IMR-90 (cell line): ENCODE results near the gene CCSER1. TPM values are rescaled to one million over a fixed set of nuclear protein-coding genes. Genes with fewer than 3 reads are reported as not detected.

Experiments used
- ATAC-seq: fragments of 200-7000 bp; cut with Tn5 transposase; 2 replicates; pipeline ENCODE4 v1.9.1; 2020; ENCODE audit warnings: low read depth, mild to moderate bottlenecking, moderate library complexity
- BruUV-seq: library from RNA; stranded (reverse); fragments of 400-500 nt; replicated peaks from 2 replicates; lab custom pipeline; 2021; lab: Mats Ljungman, UMichigan
- CTCF ChIA-PET: fragments of 300-600 bp; formaldehyde crosslinking; extraction: SDS; loops from one replicate; lab custom pipeline; 2021; ENCODE audit warnings: antibody characterized with exemption; lab: Yijun Ruan, JAX
- POLR2A ChIA-PET: fragments of 300-600 bp; sonication (Branson Sonifier 250); formaldehyde crosslinking; loops from one replicate; lab custom pipeline; 2022; ENCODE audit warnings: antibody characterized with exemption; ENCODE audit not compliant: unreplicated experiment; lab: Charles Lee
- DNase-seq: peaks from one replicate; pipeline ENCODE4 v3.0.0; 2013
- H2AFZ ChIP-seq: replicated peaks from 2 replicates; pipeline ENCODE3; 2013; ENCODE audit warnings: low read length, mild to moderate bottlenecking; ENCODE audit not compliant: poor library complexity
- H2AK5ac ChIP-seq: 2 replicates; pipeline ENCODE4 v1.6.1; 2013; ENCODE audit warnings: low read depth, low read length, inconsistent platforms
- H2AK9ac ChIP-seq: replicated peaks from 2 replicates; pipeline ENCODE3; 2013; ENCODE audit warnings: mild to moderate bottlenecking, low read depth, low read length, moderate library complexity; ENCODE audit not compliant: poor library complexity
- H2BK120ac ChIP-seq: 2 replicates; pipeline ENCODE4 v1.6.1; 2013; ENCODE audit warnings: low read depth, low read length, inconsistent platforms
- H2BK15ac ChIP-seq: 3 replicates; pipeline ENCODE4 v1.6.1; 2013; ENCODE audit warnings: low read depth, low read length, inconsistent platforms
- H2BK20ac ChIP-seq: 2 replicates; pipeline ENCODE4 v1.6.1; 2013; ENCODE audit warnings: low read depth, mild to moderate bottlenecking, inconsistent platforms, low read length, moderate library complexity
- H2BK5ac ChIP-seq: 2 replicates; pipeline ENCODE4 v1.6.1; 2013; ENCODE audit warnings: mild to moderate bottlenecking, low read depth, low read length, inconsistent platforms; ENCODE audit not compliant: poor library complexity, severe bottlenecking
- H3K14ac ChIP-seq: replicated peaks from 2 replicates; pipeline ENCODE4 v1.6.1; 2013; ENCODE audit warnings: low read depth, low read length, inconsistent platforms
- H3K18ac ChIP-seq: 2 replicates; pipeline ENCODE4 v1.6.1; 2013; ENCODE audit warnings: low read depth, low read length, control low read depth
- H3K23ac ChIP-seq: 2 replicates; pipeline ENCODE4 v1.6.1; 2013; ENCODE audit warnings: low read depth, low read length, inconsistent platforms
- H3K27ac ChIP-seq: 2 replicates; pipeline ENCODE4 v1.5.1; 2013; ENCODE audit warnings: mild to moderate bottlenecking, control low read depth, low read length; ENCODE audit not compliant: insufficient read depth
- H3K27me3 ChIP-seq: 2 replicates; pipeline ENCODE4 v1.6.1; 2013; ENCODE audit warnings: low read length; ENCODE audit not compliant: control insufficient read depth, insufficient read depth
- H3K36me3 ChIP-seq: 2 replicates; pipeline ENCODE4 v1.6.1; 2013; ENCODE audit warnings: low read length, mixed read lengths; ENCODE audit not compliant: control insufficient read depth, insufficient read depth
- H3K4ac ChIP-seq: 2 replicates; pipeline ENCODE4 v1.6.1; 2013; ENCODE audit warnings: low read depth, low read length, inconsistent platforms
- H3K4me1 ChIP-seq: 2 replicates; pipeline ENCODE4 v1.6.1; 2013; ENCODE audit warnings: low read length, mixed read lengths; ENCODE audit not compliant: control insufficient read depth, insufficient read depth
- H3K4me2 ChIP-seq: 2 replicates; pipeline ENCODE4 v1.6.1; 2013; ENCODE audit warnings: low read depth, mild to moderate bottlenecking, control low read depth, low read length, moderate library complexity
- H3K4me3 ChIP-seq: 2 replicates; pipeline ENCODE4 v1.5.1; 2013; ENCODE audit warnings: low read depth, mild to moderate bottlenecking, control low read depth, low read length, moderate library complexity; ENCODE audit not compliant: insufficient read depth
- H3K56ac ChIP-seq: 2 replicates; pipeline ENCODE4 v1.6.1; 2013; ENCODE audit warnings: low read length, inconsistent platforms; ENCODE audit not compliant: insufficient read depth; ENCODE audit errors: extremely low read depth
- H3K79me1 ChIP-seq, 2 experiments: 2 replicates each; pipeline ENCODE4 v1.6.1; 2013; ENCODE audit warnings: low read length in 2 of 2, inconsistent platforms in 1 of 2, low read depth in 1 of 2
- H3K9ac ChIP-seq: 2 replicates; pipeline ENCODE4 v1.6.1; 2013; ENCODE audit warnings: low read depth, low read length, control low read depth
- H3K9me1 ChIP-seq: 2 replicates; pipeline ENCODE4 v1.6.1; 2013; ENCODE audit warnings: low read length, inconsistent platforms; ENCODE audit not compliant: insufficient read depth
- H3K9me3 ChIP-seq: 2 replicates; pipeline ENCODE4 v1.6.1; 2013; ENCODE audit warnings: low read length; ENCODE audit not compliant: control insufficient read depth, insufficient read depth
- H4K20me1 ChIP-seq: 2 replicates; pipeline ENCODE4 v1.6.1; 2013; ENCODE audit warnings: low read length, inconsistent platforms; ENCODE audit not compliant: insufficient read depth
- H4K5ac ChIP-seq: 2 replicates; pipeline ENCODE4 v1.6.1; 2013; ENCODE audit warnings: mild to moderate bottlenecking, low read depth, low read length, control low read depth
- H4K8ac ChIP-seq, 2 experiments: 2 replicates each; pipeline ENCODE4 v1.6.1; 2013; ENCODE audit warnings: low read depth in 2 of 2, low read length in 2 of 2, control low read depth in 1 of 2, inconsistent platforms in 1 of 2
- H4K91ac ChIP-seq: 2 replicates; pipeline ENCODE4 v1.6.1; 2013; ENCODE audit warnings: low read depth, low read length, inconsistent platforms; ENCODE audit not compliant: insufficient read depth
- BHLHE40 ChIP-seq: fragments of 150-350 bp; IDR thresholded peaks from 2 replicates; pipeline ENCODE4 v1.6.1; 2016; ENCODE audit warnings: mild to moderate bottlenecking, low read depth, low read length
- CEBPB ChIP-seq: IDR thresholded peaks from 2 replicates; pipeline ENCODE4 v1.6.1; 2012; ENCODE audit warnings: low read depth, low read length, improper control_type of control experiment
- CHD1 ChIP-seq: IDR thresholded peaks from 2 replicates; pipeline ENCODE4 v1.6.1; 2012; ENCODE audit warnings: low read depth, low read length, improper control_type of control experiment
- FOS ChIP-seq: fragments of 150-350 bp; IDR thresholded peaks from 2 replicates; pipeline ENCODE4 v1.6.1; 2016; ENCODE audit warnings: low read depth, low read length
- MAFK ChIP-seq: IDR thresholded peaks from 2 replicates; pipeline ENCODE4 v1.6.1; 2012; ENCODE audit warnings: low read depth, low read length, improper control_type of control experiment
- MAZ ChIP-seq: IDR thresholded peaks from 2 replicates; pipeline ENCODE4 v1.6.1; 2012; ENCODE audit warnings: low read depth, mild to moderate bottlenecking, low read length, improper control_type of control experiment, moderate library complexity, borderline replicate concordance
- MXI1 ChIP-seq: IDR thresholded peaks from 2 replicates; pipeline ENCODE4 v1.6.1; 2012; ENCODE audit warnings: low read depth, mild to moderate bottlenecking, low read length, moderate library complexity, borderline replicate concordance
- NFE2L2 ChIP-seq: fragments of 150-350 bp; IDR thresholded peaks from 2 replicates; pipeline ENCODE4 v1.6.1; 2016; ENCODE audit warnings: low read depth, mild to moderate bottlenecking, low read length
- POLR2A ChIP-seq: IDR thresholded peaks from 2 replicates; pipeline ENCODE4 v1.6.1; 2012; ENCODE audit warnings: mild to moderate bottlenecking, low read depth, low read length
- RAD21 ChIP-seq: IDR thresholded peaks from 2 replicates; pipeline ENCODE4 v1.6.1; 2012; ENCODE audit warnings: low read length, improper control_type of control experiment
- RCOR1 ChIP-seq: IDR thresholded peaks from 2 replicates; pipeline ENCODE4 v1.6.1; 2012; ENCODE audit warnings: mild to moderate bottlenecking, low read length, improper control_type of control experiment; ENCODE audit not compliant: insufficient replicate concordance
- RFX5 ChIP-seq: IDR thresholded peaks from 2 replicates; pipeline ENCODE4 v1.8.0; 2012; ENCODE audit warnings: low read depth, mild to moderate bottlenecking, low read length, moderate library complexity
- SMC3 ChIP-seq: fragments of 150-350 bp; IDR thresholded peaks from 2 replicates; pipeline ENCODE4 v1.6.1; 2016; ENCODE audit warnings: low read depth, mild to moderate bottlenecking, antibody characterized with exemption, low read length, moderate library complexity
- WGBS, 2 experiments: methylation state at CpG; one replicate each; pipeline versions ENCODE4 v1.1.5 to v1.1.7; 2013; ENCODE audit warnings: missing lambda C conversion rate in 2 of 2; ENCODE audit not compliant: insufficient read length in 1 of 2; ENCODE audit errors: extremely low coverage in 2 of 2; 5-methylcytosine and 5-hydroxymethylcytosine counted together
- dilution Hi-C: fragments of 300-500 bp; cut with HindIII; formaldehyde crosslinking; loops from one replicate; pipeline ENCODE4 v1.14.3; 2018; ENCODE audit warnings: low sequenced_read_pairs; ENCODE audit not compliant: unreplicated experiment
- in situ Hi-C: fragments of 300-500 bp; cut with MboI; formaldehyde crosslinking; loops from 3 replicates; pipeline ENCODE4 v1.14.3; 2019; ENCODE audit warnings: low sequenced_read_pairs, inconsistent platforms, mixed read lengths
- intact Hi-C: fragments of 100-400 bp; cut with micrococcal nuclease; formaldehyde crosslinking; loops from 2 replicates; pipeline ENCODE4 v1.10.0; 2022
- polyA plus RNA-seq, 3 experiments: library from polyadenylated mRNA; depleted of rRNA; stranded (reverse); fragments of >200 nt; gene quantifications; 2 replicates each; pipeline ENCODE4 v1.2.3, GENCODE V29; 2012; ENCODE audit warnings: low replicate concordance in 1 of 3
- total RNA-seq: library from RNA; depleted of rRNA; stranded (reverse); fragments of >200 nt; gene quantifications from 2 replicates; pipeline ENCODE4 v1.2.3, GENCODE V29; 2012
- TF ChIP-seq, protein P1 (sequence below): fragments of 150-350 bp; IDR thresholded peaks from 2 replicates; pipeline ENCODE4 v1.6.1; 2017; ENCODE audit warnings: mild to moderate bottlenecking, antibody characterized with exemption, low read length, low read depth
- TF ChIP-seq, protein P2 (sequence below): fragments of 150-350 bp; IDR thresholded peaks from 2 replicates; pipeline ENCODE4 v1.6.1; 2016; ENCODE audit warnings: low read depth, mild to moderate bottlenecking, low read length, moderate library complexity, borderline replicate concordance
- TF ChIP-seq, protein P3 (sequence below): conservative IDR thresholded peaks from 2 replicates; pipeline ENCODE4 v1.5.1; 2012; ENCODE audit warnings: mild to moderate bottlenecking, low read depth, low read length, improper control_type of control experiment

The CCSER1 gene
- total and polyA plus RNA-seq, 2 of the 4 experiments (the other 2 are of a cell fraction): not detected

DNA sequence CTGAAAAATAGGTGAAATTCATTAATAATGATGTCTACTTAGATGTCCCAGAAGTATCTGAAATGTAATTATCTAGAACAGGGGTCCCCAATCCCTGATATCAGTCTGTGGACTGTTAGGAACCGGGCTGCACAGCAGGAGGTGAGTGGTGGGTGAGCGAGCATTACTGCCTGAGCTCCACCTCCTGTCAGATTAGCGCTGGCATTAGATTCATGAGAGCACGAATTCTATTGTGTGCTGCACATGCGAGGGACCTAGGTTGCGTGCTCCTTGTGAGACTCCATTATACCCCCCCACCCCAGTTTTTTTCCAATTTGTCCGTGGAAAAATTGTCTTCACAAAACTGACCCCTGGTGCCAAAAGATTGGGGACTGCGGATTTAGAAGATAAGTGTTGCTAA is 458.8 kb downstream of the CCSER1 start:
- Histone ChIP-seq H3K4me2 (no peak overlapping the region), H3K4me3 (no peak overlapping the region), H3K23ac (no peak overlapping the region), H2AFZ (no peak overlapping the region), H3K4me1 (no peaks in the 10 kb centered on the region), H3K18ac (no peak overlapping the region), H4K91ac (no peak overlapping the region), H2AK9ac (no peak overlapping the region), H3K9ac (no peak overlapping the region), H3K56ac (no peak overlapping the region), H3K9me3 (no peaks in the 10 kb centered on the region), H2AK5ac (no peak overlapping the region), H2BK120ac (no peak overlapping the region), H3K9me1 (no peaks in the 10 kb centered on the region), H3K14ac (no peak overlapping the region), H3K36me3 (no peaks in the 10 kb centered on the region), H4K8ac (no peak overlapping the region), H3K4ac (no peak overlapping the region), H2BK5ac (no peak overlapping the region), H3K27ac (no peak overlapping the region), H3K79me1 (no peaks in the 10 kb centered on the region), H4K5ac (no peak overlapping the region), H3K27me3 (no peaks in the 10 kb centered on the region), H2BK20ac (no peak overlapping the region), H2BK15ac (no peak overlapping the region), H4K20me1 (no peaks in the 10 kb centered on the region)
- dilution Hi-C loops (no loop called here), in situ Hi-C loops (no loop called here), intact Hi-C loops (no loop called here)
- ChIA-PET CTCF (no interaction called here), POLR2A (no interaction called here)
- DNase-seq (no peak), ATAC-seq (no peak)
- no TSS peak for BruUV-seq
- WGBS, 2 experiments: no CpG with 5 or more reads among the region's 8 CpGs
- TF ChIP-seq, protein P1, sequence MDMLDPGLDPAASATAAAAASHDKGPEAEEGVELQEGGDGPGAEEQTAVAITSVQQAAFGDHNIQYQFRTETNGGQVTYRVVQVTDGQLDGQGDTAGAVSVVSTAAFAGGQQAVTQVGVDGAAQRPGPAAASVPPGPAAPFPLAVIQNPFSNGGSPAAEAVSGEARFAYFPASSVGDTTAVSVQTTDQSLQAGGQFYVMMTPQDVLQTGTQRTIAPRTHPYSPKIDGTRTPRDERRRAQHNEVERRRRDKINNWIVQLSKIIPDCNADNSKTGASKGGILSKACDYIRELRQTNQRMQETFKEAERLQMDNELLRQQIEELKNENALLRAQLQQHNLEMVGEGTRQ: no peak
- TF ChIP-seq MAFK: no peak
- TF ChIP-seq SMC3: no peak
- TF ChIP-seq, protein P2, sequence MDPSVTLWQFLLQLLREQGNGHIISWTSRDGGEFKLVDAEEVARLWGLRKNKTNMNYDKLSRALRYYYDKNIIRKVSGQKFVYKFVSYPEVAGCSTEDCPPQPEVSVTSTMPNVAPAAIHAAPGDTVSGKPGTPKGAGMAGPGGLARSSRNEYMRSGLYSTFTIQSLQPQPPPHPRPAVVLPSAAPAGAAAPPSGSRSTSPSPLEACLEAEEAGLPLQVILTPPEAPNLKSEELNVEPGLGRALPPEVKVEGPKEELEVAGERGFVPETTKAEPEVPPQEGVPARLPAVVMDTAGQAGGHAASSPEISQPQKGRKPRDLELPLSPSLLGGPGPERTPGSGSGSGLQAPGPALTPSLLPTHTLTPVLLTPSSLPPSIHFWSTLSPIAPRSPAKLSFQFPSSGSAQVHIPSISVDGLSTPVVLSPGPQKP: no peak
- TF ChIP-seq MXI1: no peak
- TF ChIP-seq NFE2L2: no peak
- no peak for TF ChIP-seq RFX5
- no peak for TF ChIP-seq BHLHE40
- no peak for TF ChIP-seq POLR2A
- no peak for TF ChIP-seq RAD21
- TF ChIP-seq, protein P3, sequence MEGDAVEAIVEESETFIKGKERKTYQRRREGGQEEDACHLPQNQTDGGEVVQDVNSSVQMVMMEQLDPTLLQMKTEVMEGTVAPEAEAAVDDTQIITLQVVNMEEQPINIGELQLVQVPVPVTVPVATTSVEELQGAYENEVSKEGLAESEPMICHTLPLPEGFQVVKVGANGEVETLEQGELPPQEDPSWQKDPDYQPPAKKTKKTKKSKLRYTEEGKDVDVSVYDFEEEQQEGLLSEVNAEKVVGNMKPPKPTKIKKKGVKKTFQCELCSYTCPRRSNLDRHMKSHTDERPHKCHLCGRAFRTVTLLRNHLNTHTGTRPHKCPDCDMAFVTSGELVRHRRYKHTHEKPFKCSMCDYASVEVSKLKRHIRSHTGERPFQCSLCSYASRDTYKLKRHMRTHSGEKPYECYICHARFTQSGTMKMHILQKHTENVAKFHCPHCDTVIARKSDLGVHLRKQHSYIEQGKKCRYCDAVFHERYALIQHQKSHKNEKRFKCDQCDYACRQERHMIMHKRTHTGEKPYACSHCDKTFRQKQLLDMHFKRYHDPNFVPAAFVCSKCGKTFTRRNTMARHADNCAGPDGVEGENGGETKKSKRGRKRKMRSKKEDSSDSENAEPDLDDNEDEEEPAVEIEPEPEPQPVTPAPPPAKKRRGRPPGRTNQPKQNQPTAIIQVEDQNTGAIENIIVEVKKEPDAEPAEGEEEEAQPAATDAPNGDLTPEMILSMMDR: no peak
- TF ChIP-seq MAZ: no peak
- no peak for TF ChIP-seq FOS
- TF ChIP-seq CEBPB: no peak
- no peak for TF ChIP-seq CHD1
- no peak for TF ChIP-seq RCOR1
